GM21717 (cell line): ENCODE measurements around the gene CRYAA.
"Not testable (repeated sequence)": the region's sequence is repeated elsewhere in the genome, so short reads cannot be mapped to it uniquely, and the experiment has no call there.

Source experiments
- ATAC-seq: cut with Tn5 transposase; IDR thresholded peaks from one replicate; pipeline ENCODE4 v1.9.1; 2021; ENCODE audit warnings: mild to moderate bottlenecking, moderate library complexity; ENCODE audit not compliant: unreplicated experiment

Gene CRYAA

DNA sequence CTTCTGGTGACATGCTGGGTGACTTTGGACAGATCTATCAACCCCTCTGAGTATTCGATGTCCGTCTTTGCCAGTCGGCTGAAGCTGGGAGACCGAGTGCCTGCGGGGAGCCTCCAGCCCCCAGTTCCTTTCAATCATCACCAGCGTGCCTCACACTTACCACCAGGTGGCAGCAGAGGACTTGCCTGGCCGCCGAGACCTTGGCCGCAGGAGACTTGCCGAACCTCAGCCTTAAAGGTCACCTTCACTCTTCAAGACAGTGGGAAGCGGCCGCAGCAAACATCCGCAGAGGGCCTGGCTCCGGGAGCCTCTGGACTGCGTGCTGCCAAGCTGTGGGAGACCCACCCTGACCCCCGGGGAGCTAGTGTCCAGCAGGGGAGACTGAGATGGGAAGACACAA is 7.8 kb downstream of the CRYAA start:
- not testable (repeated sequence) for ATAC-seq

DNA sequence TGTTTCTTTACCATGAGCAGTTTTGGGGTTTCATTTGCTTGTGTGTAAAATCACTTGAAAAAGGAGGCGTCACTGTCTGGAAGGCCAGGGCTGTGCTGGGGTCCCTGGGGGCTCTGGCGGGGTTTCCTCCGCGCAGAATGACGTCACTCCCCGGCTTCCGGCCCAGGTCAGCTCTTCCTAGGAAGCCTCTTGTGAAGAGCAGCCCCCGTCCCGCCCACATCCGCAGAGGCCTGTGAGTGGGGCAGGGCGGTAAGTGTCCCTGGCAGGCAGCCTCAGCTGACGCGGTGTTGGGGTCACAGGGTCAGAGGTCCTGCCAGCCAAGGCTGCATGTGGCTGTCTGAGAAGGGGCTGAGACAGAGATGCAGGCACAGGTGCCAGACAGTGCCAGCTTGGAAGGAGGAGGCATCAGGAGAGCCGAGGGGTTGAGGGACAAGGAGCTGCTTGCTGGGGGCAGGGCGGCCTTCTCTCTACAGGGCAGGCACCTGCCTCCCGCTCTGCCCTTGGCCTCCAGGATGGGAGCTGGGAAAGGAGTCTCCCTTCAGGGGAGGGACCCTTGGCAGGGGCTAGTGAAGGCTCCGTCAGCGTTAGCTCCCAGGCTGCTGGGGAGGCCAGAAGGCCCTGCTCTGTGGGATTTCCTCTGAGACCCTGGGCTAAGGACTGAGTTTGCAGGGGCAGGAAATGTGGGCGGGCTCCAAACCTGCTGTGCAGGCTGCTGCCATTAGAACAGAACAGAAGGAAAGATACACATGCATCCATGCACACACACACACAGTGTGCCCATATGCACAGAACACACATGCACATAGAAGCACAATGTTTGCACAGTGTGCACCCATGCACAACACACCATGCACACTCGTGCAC is 8.5 kb downstream of the CRYAA start:
- not testable (repeated sequence) for ATAC-seq

GRCh38 chr21:43178175-43178826 is 9.5 kb downstream of the CRYAA start:
- ATAC-seq, result not testable (repeated sequence)

DNA sequence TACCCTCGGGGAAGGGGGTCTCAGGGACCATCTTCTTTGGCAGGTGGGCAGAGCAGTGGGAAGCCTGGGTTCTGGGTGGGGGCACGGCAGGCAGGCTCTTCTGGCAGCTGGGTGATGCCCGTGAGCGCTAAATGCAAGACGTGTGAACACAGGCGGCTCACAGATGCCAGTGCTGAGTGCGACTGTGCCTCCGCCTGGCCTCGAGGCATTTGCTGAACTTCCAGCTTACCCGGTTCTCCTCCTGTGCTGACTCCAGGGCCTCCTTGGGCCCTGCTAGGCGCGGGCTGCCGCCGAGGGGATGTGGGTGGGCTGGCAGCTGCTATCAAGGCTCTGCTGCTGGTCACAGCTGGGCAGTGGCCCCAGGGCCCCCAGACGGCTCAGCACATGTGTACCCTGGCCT is 12.2 kb downstream of the CRYAA start:
- not testable (repeated sequence) for ATAC-seq

DNA sequence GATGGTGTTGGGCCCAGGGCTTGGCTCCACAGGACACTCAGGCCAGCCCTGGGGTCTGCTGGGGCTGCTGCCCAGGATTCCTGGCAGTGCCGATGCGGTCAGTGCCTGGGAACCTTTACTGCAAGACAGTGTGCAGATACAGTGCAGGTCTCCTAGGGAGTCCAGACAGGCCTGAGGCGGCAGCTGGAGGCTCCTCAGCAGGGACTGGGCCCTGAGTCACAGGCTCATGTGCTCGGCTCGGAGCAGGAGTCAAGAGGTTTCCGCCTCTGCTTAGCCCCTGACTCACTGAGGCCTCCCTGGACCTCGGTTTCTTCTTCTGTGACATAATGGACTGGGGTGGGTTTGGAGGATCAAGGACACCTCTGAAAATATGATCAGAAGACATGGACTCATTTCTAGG is 18.5 kb downstream of the CRYAA start:
- ATAC-seq, result not testable (repeated sequence)

DNA sequence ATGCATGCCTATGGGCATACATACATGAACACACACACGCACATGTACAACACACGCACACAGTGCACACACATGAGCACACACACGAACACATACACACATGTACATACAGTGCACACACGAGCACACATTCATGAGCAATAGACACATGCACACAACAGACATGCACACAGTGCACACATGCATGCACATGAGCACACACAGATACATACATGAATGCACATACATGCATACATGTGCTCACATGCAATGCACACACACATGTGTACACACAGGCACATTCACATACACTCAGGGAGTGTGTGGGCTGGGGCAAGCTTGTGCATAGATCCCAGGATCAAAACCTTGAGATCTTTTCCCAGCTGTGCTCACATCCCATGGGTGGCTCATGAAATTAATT is 18.9 kb downstream of the CRYAA start:
- no peak for ATAC-seq

DNA sequence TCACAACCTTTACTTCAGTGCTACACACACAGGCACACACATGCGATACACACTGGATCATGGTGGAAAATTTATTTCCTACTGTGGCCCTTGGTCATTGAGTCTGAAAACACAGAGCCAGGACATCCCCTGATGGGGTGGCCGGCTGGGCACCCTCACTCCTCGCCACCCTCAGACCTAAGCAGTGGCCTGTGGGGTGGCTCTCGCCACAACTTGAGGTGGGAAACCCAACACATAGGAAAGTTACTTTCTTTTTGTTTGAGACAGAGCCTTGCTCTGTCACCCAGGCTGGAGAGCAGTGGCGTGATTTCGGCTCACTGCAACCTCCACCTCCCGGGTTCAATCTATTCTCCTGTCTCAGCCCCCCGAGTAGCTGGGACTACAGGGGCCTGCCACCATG is 19.4 kb downstream of the CRYAA start:
- no peak for ATAC-seq

- ATAC-seq, result no peak
These were observed 19.9 kb downstream of the CRYAA start for GRCh38 chr21:43188592-43189210.

DNA sequence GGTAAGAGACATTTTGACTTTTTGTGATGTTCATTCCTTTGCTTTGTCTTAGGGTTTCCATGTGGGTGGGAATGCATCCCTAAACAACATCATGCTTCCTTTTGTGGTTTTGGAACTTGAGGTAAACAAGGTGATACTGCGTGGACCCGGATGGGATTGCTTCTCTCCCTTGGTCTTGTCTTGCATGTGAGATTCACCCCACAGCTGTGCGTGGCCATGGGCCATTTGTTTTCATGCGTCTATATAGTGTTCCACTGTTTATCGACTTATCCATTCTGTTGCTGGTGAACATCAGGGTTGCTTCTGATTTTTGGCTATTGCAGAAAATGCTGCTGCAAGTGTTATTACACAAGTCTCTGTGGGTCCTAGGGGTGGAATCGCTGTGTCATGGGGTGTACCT is 21.1 kb downstream of the CRYAA start:
- no peak for ATAC-seq

DNA sequence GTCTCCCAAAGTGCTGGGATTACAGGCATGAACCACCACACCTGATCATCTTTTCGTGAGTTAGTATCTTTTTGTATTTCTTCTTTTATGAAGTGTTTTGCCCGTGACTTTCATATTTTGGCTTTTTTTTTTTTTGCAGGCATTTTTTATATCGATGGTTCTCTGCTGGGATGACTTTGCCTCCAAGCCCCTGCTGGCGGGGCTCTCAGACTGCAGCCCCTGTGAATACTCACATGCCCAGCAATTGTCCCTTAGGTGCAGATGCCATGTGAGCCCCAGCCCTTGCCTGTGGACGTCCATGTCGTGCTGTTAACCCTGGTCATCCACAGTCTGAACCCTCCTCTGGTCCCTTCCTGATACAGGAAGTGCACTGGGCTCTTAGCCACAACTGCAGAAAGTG is 21.7 kb downstream of the CRYAA start:
- no peak for ATAC-seq

DNA sequence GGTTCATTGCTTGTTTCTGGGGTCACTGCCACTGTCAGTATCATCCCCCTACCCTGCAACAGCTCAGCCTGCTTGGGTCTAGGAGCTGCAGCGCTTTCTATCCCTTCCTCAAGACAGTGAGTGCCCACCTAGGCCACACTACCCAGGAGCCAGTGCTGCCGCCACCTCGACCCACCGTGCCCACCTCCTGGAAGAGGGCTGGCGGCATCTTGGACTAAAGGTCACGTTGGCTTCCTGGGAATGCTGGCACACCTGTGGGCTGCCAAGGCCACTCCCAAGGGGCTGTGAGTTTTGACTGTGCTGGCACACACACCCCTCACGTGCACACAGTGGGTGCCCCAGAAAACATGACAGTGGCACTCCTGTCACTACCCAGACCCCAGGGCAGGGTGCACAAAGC is 22.1 kb downstream of the CRYAA start:
- no peak for ATAC-seq

GRCh38 chr21:43191521-43191920 is 22.7 kb downstream of the CRYAA start:
- ATAC-seq, result no peak

DNA sequence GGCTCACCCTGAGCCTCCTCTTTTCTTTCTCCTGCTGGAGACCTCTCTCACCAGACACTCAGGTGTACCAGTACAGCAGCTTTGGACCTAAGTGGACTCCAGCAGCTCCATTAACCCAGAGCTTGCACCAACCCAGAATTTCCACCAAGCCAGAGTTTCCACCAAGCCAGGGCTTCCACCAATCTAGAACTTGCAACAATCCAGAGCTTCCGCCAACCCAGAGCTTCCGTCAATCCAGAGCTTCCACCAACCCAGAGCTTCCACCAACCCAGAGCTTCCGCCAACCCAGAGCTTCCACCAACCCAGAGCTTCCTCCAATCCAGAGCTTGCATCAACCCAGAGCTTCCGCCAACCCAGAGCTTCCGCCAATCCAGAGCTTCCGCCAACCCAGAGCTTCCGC is 23.2 kb downstream of the CRYAA start:
- no peak for ATAC-seq

DNA sequence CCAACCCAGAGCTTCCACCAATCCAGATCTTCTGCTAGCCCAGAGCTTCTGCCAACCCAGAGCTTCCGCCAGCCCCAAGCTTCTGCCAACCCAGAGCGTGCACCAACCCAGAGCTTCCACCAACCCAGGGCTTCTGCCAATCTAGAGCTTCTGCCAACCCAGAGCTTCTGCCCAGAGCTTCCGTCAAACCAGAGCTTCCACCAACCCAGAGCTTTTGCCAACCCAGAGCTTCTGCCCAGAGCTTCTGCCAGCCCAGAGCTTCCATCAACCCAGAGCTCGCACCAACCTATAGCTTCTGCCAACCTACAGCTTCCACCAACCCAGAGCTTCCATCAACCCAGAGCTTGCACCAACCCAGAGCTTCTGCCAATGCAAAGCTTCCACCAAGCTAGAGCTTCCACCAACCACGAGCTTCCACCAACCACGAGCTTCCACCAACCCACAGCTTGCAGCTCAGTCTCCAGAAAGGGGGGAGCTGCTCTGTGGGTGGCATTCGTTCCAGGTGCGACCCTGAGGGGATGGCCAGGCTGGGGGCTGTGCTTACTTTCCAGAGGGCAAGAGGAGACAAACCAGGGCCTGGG is 23.8 kb downstream of the CRYAA start:
- no peak for ATAC-seq

DNA sequence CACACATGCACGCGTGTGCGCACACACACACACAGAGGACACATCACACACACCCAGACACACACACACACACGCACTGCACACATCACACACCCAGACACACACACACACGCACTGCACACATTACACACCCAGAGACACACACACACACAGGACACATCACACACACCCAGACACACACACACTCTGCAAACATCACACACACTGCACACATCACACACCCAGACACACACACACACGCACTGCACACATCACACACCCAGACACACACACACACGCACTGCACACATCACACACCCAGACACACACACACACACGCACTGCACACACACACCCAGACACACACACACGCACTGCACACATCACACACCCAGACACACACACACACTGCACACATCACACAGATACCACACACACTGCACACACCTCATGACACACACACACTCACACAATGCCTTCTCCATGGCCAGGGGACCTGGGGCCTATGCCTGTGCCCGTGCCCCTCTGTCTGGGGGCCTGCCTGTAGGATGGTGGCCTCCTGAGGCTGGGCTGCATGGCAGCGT is 24.4 kb downstream of the CRYAA start:
- ATAC-seq, result no peak

DNA sequence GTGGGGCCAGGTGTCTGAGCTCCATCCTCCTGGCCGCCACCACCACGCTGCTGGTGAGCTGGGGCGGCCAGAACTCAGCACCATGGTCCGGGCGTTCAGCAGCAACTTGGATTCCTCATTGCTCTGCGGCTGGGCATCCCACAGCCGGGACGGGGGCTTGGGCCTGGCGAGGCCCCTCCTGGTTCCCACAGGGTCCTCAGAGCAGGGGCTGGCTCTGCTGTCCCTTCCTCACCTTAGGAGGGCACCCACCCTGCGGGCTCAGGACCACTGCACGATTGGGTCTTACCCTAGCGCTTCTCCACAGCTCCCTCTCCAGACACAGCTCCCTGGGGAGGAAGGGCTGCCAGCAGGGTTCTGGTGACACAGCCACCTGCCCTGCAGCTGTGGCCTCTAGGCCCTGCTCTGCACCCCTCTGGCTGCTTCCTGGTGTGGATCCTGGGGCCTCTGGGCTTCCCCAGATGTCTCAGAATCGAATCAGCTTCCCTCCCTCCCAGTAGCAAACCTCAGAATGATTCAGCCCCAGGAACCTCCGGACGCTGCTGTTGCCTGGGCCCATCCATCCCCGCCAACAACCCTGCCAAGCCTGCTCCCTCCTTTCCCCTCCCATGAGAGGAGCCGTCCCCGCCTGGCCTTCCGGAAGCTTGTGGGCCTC is 25.0 kb downstream of the CRYAA start:
- ATAC-seq, result no peak

- ATAC-seq, result no peak
These were observed 25.7 kb downstream of the CRYAA start for GRCh38 chr21:43194303-43195120.

DNA sequence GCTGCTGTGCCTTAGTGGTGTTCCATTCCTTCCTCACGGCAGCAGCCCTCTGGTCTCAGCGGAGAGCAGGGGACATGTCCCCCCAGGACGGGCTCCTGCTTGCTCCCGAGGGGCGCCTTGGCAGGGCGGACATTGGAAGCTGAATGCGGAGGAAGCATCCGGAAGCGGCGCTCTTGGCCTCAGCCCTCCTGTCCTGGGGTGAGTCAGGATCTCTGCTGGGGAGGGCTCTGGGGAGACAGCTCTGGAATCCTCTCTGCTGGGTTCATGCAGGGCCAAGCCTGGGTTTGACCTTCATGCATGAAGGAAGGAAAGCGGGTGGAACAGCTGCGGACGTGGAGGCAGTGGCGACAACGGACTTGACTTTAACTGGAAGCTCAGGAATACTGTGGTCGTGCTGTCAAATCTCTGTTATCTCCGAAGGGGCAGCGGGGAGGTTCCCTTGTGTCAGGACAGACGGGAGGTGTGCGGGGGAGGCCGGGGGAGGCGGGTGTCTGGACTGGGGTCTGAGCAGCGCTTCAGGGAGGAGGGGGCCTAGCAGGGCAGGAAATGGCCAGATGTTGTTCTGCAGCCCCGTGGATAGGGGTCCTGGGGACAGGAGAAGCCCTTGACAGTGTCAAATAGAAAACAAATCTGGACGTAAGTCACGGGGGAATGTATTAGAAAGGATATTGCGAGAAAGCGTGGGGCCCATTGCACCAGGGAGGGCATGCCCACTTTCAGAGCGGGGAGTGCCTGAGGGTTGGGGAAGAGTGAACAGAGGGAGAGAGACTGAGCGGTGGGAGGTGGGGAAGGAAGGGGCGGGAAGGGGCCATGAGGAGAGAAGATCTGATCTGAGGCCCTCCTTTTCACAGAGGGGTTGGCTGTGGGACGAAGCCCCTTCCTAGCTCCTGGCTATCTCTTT is 26.6 kb downstream of the CRYAA start:
- no peak for ATAC-seq

- ATAC-seq, result no peak
These were observed 28.0 kb downstream of the CRYAA start for GRCh38 chr21:43196826-43197225.
